NK-92 treated with Interleukin-12 subunit alpha and Interleukin-12 subunit beta, amount 100 ng/mL, for 24 hours (cell line): ENCODE data around the gene RET.

ENCODE experiments used
- DNase-seq: peaks from one replicate; lab custom pipeline; 2025; lab: John Stamatoyannopoulos, UW

The RET gene

DNA sequence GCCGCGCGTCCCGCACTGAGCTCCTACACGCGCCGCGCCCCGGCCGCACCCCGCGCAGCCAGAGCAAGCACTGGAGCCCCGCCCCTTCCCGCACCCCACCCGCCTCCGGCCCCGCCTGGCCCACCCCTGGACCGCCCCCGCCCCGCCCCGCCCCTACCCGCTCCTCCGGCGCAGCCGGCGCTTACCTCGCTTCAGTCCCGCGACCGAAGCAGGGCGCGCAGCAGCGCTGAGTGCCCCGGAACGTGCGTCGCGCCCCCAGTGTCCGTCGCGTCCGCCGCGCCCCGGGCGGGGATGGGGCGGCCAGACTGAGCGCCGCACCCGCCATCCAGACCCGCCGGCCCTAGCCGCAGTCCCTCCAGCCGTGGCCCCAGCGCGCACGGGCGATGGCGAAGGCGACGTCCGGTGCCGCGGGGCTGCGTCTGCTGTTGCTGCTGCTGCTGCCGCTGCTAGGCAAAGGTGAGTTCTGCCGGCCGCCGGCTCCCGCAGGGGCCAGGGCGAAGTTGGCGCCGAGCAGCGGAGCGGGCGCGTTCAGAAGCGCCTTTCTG lies at the start of gene RET:
Gene RET, plus strand, starts transcription at position 194 of the 545 bp plus-strand sequence. Its CDS starts 190 bp downstream, at position 384.
- no peak for DNase-seq

DNA sequence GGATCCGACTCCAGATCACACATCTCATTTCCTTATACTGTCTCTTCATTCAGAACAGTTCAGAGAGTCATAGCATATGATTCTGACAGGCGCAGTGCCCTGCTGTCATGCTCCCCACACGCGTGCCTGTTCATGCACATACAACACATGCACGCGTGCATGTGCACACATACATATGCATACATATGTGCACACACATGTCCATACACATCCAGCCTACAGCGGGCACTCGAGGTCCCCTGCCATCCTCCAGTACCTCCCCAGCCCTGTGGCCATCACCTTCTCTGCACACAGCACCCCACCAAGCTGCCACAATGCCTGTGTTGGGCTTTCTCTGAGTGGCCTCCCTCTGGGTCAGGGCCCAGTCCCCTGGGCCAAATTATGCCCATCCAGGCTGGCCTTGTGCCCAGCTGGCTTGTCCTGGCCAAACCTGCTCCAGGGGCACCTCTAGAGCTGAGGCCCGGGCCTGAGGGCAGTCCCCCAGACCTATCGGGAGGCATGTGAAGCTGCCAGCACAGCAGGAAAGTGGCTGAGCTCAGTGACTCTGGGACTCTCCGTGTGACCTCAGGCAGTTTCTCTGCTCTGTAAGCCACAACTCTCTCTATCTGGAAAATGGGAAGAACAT lies 49.4 kb upstream of the RET start:
- no peak for DNase-seq

DNA sequence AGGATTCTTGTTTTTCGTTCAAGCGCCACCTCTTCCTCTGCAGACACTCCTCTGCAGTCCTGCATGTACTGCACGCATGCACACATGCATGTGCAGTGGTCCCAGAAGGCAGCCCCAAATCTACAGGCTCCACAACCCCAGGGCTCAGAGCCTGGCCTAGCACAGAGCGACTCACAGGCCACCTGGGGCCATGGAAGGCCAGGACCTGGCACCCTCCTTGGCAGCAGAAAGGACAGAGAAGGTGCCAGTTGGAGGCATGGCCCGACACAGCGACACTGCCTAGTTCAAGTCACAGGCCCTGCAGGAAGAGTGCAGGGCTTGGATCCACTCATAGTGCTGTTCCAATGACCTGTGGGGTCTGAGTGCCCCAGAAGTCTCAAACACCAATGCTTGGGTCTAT lies 48.7 kb upstream of the RET start:
- DNase-seq = no peak

DNA sequence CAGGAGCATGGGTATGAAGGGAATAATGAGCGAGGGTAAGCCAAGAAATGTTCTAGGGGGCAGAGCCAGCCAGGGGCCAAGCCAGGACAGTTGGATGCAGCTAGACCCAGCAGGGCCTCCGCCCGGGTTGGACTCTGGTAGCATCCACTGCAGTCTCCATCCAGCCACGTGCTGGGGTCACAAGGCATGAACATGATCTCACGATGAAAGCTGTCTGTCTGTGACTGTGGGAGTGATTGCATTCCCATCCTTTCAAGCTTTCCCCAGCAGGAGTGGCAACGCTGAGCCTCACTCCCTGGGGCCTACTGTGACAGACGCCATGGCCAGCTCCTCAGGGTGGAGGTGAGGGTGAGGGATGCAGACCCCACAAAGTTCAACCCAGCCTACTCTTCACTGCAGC lies 47.8 kb upstream of the RET start:
- DNase-seq = no peak

DNA sequence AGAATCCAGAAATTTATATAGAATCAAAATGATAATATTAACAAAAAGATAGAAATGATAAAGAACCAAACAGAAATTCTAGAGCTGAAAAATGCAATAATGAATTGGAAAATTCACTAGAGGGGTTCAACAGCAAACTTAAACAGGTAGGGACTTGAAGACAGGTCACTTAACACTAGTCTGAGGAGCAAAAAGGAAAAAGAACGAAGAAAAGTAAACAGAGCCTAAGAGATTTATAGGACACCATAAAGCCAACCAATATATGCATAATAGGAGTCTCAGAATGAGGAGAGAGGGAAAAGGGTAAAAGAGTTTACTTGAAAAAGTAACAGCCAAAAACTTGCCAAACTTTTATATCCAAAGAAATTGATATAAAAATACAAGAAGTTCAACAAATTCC lies 44.3 kb upstream of the RET start:
- DNase-seq = no peak

DNA sequence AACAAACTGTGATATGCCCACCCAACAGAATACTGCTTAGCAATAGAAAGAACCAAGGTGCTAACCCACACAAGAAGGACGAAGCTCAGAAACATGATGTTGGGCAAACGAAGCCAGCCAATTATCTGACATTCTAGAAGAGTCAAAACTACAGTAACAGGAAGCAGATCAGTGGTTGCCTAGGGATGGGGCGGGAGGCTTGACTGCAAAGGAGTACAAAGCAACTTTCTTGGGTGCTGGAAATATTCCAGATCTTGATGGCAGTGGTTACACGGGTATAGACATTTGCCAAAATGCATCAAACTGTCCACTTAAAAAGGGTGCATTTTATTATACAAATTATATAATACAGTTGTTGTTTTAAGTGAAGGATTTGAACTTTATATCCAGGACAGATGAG lies 41.1 kb upstream of the RET start:
- no peak for DNase-seq

DNA sequence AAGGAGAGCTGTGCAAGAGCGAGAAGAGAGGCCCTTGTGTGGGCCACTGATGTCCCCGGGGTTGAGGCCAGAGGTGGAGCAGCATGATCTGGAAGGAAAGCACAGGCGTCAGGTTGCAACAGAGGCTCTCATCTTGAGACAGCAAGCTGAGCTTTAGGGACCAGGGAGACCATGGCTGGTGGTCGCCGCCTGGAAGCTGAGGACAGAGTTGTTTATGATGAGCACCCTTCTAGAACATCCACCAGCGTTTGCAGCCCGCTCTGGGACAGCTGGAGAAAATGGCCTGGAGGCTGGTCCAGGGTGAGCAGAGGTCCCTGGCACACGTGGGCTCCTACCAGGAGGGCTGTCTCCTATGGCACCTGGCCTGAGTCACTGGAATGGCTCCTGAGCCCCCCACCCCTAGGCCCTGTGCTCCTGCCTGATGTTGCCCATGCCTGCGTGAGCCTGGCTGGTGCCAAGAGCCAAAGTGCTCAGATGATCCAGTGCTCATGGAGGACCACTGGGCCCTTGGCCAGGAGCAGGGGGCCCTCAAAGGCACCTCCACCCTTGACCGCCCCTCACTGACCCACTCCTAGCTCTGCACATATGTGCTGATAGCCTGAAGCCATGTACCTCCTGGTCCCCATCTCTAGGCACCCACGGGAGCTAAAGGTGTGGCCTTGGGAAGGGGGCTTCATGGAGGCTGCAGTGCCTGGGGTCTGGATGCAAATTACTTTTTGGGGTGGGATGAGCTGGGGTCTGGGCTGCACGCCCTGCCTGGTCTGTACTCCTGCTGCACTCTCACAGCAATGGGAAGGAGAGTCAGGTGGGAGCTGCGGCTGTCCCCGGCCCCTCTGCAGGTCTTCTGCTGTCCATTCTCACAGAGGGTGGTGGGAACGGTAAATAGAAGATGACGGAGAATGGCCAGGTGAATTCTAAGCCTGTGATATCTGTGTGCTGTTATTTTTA lies 40.1 kb upstream of the RET start:
- DNase-seq = no peak

DNA sequence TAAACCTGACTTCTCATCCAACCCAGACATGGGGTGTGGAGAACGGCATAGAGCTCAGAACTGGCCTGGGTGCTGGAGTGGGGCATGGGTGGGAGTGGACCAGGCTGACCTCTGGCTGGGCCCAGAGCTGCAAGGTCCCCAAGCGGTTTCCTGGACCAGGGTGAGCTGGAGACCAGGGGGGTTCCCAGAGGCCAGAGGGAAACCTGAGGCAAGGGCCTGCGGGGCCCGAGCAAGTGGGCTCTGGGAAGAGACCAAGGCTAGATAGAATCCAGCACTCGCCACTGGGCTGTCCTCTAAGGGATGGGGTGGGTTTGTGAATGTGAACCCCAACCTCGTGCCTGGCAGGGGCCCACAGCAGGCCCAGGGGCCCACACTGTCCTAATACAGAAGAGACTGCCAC lies 39.4 kb upstream of the RET start:
- no peak for DNase-seq

DNA sequence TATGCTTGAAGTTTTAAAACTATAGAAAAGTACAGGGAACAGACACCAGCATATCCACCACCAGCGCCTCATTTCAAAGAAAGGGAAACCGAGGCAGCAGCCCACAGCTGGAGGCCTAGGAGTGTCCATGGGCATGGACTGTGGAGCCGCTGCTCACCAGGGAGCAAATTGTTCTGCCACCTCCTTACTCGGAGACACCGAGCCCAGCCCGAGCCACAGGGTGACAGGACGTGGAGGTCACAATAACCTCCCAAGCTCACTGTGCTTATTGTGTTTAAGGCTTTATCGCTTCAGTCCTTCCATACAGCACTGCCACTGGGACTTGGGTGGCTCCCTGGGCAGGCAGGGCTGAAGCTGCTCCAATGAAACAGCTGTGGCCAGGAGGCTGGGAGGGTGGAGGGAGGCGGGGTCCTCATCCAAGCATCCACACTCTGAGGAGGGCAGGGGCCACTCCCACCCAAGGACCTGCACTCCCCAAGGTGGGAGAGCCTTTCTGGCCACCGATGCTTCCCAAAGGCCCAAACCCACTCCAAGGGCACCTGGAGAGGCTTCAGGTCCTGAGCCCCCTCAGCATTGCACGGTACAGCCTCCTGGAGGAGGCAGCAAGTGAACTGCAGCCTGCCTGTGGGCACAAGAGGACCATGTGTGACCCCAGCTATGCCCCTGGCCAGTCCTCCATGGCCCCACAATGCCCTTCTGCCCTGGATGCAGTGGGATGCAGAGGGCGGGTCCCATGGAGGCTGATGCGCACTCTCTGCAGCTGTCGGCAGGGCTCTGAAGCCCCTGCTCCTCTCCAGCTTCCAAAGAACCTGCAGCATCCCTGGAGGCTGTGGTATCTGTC lies 38.7 kb upstream of the RET start:
- DNase-seq = no peak

DNA sequence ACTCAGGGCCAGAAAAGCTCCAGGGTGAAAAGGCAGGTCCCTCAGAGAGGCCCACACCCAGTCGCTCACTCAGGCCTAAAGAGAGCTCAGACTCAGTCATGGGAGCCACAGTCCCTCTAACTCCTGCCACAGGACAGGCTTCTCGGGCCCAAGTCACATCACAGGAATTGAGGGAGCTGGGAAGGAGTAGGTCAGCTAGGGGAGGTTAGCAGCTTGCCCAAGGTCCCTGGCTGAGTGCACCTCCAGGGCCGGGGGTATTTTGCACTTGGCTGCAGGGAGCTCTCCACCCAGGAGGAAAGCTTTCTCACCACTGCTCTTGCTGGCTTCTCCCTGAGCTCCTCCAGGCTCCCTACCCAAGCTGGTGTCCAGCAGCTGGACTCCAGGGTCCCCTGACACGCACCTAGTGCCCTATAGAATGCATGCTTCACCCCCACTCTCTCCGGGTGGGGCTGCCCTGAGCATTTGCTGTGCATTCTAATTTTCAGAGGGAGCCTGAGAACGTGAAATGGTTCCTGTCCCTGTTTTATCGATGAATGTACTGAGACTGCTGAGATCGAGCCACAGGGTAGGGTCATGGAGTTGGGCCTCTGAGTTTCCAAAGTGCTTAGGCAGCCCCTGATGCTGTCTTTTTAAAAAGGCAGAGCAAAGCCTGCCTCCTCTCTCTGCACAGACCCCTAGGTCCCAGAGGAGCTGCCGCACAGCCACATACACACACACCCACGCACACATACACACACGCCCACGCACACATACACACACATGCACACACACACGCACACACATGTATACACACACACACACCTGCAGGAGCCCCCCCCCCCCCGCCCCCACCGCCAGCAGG lies 37.9 kb upstream of the RET start:
- no peak for DNase-seq

DNA sequence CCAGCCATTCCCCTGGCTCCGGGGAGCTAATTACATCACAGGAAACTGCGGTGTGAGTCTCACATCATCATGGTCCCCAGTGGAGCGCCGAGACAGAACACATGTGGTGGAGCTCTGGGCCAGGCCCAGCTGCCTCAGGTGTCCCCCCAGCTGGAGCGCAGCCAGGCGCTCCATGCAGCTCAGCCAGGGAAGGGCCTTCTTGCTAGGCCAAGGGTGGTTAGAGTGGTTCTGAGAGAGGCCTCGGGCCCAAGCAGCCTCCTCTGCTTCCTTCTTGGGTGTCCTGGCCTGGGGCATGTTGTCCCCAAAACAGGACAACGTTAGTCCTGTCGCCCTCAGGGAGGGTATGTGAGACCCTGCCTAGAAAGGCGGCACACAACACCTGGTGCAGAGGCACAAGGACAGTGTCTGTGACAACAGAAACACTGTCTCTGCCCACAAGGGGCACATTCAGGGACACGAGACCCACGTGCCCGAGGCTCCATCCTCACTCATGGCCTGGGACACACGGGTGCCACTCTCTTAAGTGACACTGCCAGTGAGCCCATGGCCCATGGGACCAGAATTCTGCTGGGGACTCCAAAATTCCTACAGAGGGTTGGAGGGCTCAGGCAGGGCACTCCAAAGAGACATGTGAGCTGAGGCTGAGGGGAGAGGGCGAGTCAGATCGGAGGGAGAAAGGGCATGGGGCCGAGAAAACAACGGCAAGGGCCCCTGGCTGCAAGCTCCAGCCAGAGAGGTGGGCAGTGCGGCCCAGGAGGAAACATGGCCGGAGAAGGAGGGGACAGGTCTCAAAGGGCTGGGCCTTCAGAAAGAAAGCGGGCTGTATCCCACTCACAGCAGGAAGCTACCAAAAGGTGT lies 37.0 kb upstream of the RET start:
- no peak for DNase-seq

DNA sequence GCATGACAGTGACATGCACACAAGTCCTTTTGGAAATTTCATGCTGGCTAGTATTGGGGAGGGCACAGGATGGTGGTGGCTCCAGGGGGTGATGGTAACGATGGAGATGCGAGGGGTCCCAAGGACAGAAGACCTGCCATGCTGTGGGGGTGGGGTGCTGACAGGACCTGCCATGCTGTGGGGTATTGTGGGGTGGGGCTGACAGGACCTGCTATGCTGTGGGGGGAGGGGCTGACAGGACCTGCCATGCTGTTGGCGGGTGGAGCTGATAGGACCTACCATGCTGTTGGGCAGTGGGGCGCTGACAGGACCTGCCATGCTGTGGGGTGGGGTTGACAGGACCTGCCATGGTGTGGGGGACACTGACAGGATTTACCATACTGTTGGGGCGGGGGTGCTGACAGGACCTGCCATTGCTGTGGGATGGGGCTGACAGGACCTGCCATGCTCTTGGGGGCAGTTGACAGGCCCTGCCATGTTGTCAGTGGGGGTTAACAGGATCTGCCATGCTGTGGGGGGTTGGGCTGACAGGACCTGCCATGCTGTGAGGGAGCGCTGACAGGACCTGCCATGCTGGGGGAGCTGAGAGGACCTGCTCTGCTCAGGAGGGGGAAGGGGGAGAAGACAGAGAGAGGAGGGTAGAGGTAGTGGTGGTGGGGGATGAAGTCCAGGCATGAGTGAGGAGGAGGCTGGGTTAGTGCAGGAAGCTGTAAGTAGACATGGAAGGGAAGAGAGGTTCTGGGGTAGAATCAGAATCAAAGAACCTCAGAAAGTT lies 36.2 kb upstream of the RET start:
- no peak for DNase-seq

DNA sequence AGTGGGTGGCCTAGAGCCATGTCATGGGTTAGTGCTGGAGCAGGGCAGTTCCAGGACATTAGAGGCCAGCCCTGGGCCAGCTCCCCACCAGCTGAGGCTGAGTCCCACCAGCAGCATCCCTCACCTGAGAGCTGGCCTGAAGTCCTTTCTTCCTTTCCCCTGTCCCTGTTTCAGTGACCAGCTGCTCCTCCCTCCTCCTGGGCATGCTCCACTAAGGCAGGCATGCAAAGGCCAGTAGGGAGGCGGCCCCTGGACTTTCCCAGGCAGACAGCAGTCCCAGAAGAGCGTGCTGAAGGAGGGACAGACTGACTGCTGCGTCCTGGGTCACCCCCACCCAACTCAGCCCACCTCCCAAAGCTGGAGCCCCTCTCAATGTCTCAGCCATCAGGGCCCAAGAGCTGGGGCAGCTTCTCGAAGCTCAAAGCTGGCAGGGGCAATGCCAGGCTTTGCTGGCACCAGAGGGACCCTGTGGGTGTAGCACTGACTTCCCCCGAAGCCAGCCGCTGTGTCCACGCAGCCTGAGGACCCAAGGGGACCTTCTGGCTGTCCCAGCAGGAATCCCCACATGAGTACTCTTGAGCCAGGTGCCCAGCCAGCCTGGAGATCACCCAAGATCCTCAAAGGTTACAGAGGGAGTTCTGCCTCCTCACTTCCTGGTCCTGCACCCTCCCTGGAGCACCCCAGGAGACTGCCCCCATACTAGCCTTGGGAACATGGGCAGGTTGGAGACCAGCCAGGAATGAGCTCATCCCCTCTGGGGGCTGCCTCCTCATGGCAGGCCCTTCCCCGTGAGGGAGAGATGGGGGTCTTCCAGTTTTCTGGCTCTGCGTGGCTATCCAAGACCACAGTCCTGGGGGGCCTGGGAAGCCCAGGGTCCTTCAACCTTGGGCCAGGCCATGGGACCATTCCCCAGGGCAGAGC lies 35.2 kb upstream of the RET start:
- DNase-seq = no peak

DNA sequence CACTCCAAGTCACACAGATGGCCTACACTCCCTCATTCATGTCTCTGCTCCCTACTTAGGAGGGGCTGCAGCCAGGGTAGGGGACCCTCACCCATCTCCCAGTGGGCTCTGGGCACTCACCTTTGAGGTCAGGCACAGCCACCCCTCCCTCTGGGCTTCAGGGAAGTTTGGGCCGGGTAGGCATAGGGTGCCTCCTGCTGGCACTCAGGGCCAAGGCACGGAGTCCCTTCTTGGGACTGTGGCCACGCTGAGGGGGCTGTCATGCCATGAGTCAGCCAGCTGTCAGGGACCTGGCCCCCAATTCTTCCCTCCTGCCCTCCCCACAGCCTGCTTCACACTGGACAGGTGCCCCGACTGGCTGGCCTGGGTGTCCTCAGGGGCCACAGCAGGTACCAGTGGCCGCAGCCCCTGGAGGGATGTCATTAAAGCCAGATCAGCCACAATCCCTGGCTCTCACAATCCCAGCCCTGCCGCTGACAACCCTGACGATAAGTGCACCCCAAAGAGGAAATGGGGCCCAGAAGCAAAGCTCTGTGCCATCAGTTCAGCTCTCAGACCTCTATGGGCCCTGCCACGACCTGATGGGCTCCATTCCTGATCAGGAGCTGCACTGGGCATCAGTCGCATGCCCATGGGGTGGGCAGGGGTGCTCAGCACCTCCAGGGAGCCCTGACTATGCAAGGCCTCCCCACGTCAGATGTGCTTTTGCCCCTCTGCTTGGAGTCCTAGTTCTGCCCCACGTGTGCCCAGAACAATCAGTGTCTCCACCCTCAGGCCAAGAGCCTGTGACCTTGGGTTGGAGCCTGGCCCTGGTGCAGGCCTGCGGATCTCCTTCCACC lies 34.1 kb upstream of the RET start:
- DNase-seq = no peak

DNA sequence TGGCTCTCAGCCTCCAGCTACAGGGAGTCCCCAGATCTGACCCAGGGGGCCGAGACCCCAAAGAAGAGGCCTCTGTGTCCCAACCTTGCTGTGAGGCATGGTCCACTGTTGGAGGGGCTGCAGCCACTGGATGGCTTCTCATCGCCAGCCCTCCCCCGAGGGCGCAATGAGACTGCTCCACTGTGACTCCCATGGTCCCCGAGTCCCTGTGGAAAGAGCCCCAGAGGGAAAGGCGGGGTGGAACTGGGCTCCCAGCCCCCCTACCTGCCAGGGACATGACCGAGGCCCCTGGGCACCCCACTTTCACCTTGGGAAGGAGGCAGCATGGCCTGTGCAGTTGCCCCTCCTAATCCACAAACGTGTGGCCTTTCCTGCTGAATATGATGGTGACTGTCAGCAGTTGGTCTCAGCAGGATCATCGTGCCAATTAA lies 33.5 kb upstream of the RET start:
- no peak for DNase-seq

DNA sequence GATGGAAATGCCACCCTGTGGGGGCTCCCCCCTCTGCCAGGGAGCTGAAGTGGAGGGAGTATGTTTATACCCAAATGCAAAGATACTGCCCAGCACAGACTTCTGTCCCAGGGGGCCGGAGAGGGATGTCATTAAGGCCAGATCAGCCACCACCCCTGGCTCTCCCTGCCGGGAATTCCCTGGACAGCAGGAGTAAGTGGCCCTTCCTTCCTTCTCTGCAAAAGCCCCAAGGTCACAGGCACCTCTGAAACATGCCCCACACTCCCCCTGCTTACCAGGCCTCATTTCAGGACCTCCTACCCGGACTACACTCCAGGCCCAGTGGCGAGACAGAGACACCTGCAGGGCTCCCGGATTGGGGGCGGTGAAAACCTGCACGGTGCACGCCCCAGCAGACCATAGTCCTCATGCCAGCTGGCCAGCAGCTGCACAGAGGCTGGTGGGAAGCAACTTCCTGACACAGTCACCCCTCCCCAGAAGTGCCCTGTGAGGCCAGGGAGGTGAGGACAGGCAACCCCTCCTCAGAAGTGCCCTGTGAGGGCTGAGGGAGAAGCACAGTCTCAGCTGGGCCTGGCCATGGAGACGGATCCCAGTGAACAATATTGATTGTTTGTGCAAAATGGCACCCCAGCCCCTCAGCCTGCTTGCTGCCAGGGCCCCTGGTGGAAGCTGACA lies 33.0 kb upstream of the RET start:
- no peak for DNase-seq

DNA sequence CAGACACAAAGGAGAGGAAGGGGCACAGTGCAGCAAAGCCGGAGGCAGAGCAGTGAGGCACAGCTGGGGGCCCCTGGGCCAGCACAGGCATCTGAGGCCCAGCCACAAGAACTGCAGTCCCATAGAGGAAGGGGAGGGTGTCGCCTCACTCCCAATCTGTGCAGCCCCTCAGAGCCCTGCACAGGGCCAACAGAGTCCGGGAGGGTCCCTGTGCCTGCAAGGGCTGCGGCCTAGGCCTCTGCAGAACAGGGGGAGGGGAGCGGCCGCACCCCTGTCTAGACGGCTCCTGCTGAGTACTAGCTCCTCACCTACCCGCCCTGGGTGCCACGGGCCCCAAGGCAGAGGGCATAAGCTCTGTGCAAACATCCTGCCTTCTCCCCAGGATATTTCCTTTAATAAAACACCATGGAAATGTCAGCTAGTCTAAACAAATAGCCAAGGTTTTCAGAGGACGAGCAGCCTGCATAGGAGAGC lies 32.4 kb upstream of the RET start:
- no peak for DNase-seq
